Erythroblast (primary cell): Measurements from ENCODE around the gene NLGN4Y.

ENCODE experiments used
- GATA1 ChIP-seq: IDR thresholded peaks from 2 replicates; pipeline ENCODE4 v1.6.1; 2011; ENCODE audit warnings: low read depth, mild to moderate bottlenecking, control low read depth, low read length, moderate library complexity
- POLR2A ChIP-seq: IDR thresholded peaks from 2 replicates; pipeline ENCODE4 v1.6.1; 2011; ENCODE audit warnings: mild to moderate bottlenecking, low read length

- TF ChIP-seq POLR2A, result no peak
- no peak for TF ChIP-seq GATA1
Measured at GRCh38 chrY:14762903-14763302, 238.6 kb downstream of the NLGN4Y start.
